Uterus (tissue), 4 donors: ENCODE data around the gene CHAD. TPM values are rescaled to one million over a fixed set of nuclear protein-coding genes. Genes with fewer than 3 reads are reported as not detected.

Experiments used
- DNase-seq, 2 donors: peaks; one replicate each; pipeline ENCODE4 v3.0.0-alpha.2; 2019 to 2020
- H3K27ac ChIP-seq, 2 donors: fragments of 200-600 bp; sonication (generic); 1 replicate in 1 of 2; 2 replicates in 1 of 2; pipeline ENCODE4 v1.5.1; 2016 to 2018
- H3K27me3 ChIP-seq, 2 donors: fragments of 200-600 bp; sonication (generic); one replicate each; pipeline ENCODE4 v1.5.1; 2018 to 2019; ENCODE audit warnings: control low read depth in 1 of 2
- H3K36me3 ChIP-seq, 2 donors: fragments of 200-600 bp; sonication (generic); one replicate each; pipeline ENCODE4 v1.5.1; 2019; ENCODE audit warnings: control low read depth in 1 of 2
- H3K4me1 ChIP-seq, 2 donors: fragments of 200-600 bp; sonication (generic); one replicate each; pipeline ENCODE4 v1.5.1; 2018 to 2019; ENCODE audit warnings: control low read depth in 1 of 2
- H3K4me3 ChIP-seq, 2 donors: fragments of 200-600 bp; sonication (generic); 1 replicate in 1 of 2; 2 replicates in 1 of 2; pipeline ENCODE4 v1.5.1; 2018 to 2019; ENCODE audit warnings: mild to moderate bottlenecking in 1 of 2
- H3K9me3 ChIP-seq, 2 donors: fragments of 200-600 bp; sonication (generic); one replicate each; pipeline ENCODE4 v1.5.1; 2019; ENCODE audit warnings: control low read depth in 1 of 2
- POLR2A ChIP-seq, 2 donors: fragments of 450-650 bp; IDR thresholded peaks; one replicate each; pipeline ENCODE4 v1.6.1; 2016; ENCODE audit warnings: antibody characterized with exemption in 2 of 2, mild to moderate bottlenecking in 1 of 2, moderate library complexity in 1 of 2
- intact Hi-C: fragments of 100-400 bp; cut with DNase I; formaldehyde crosslinking; loops from one replicate; pipeline ENCODE4 v1.15.1; 2023; ENCODE audit warnings: low total_unique reads
- total RNA-seq, 4 donors: library from RNA; depleted of rRNA in 3 of 4; stranded (reverse); fragments of >200 nt in 3 of 4; gene quantifications; one replicate each; pipeline versions ENCODE4 v1.1.0 to v1.2.4, GENCODE V29; 2014 to 2023
- TF ChIP-seq, protein P1 (sequence below), 4 experiments: fragments of 200-600 bp in 2 of 4; fragments of 450-650 bp in 2 of 4; sonication (generic) in 2 of 4; IDR thresholded peaks; one replicate each; pipeline ENCODE4 v1.5.1; 2016 to 2019; ENCODE audit warnings: antibody characterized with exemption in 4 of 4, mild to moderate bottlenecking in 2 of 4, moderate library complexity in 1 of 4
- donor health status: DM: yes; HTN: yes; CAD: no.

CHAD gene
- total RNA-seq, 4 donors from 2014 or later = not detected

DNA sequence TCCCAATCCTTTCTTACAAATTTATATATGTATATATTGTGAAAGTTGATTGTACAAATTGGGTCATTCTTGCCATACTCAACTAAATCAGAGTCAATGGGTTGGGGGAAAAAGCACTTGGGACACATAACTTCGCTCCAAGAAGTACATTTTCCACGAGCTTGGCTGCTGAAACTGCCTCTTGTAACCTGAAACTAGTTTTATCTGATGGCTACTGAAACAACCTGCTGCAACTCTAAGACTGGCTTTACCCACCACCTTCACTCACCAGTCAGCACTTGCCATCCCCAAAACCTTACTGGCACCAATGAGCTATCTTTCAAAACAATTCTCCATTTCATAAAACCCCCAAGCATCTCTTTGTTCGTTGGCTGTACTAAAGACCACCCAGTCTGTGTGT lies 25.1 kb upstream of the CHAD start:
- no peak overlapping the region for H3K4me3 ChIP-seq
- no peaks in the 10 kb centered on the region for H3K9me3 ChIP-seq
- H3K27me3 ChIP-seq = no peaks in the 10 kb centered on the region
- no peak for DNase-seq
- H3K4me1 ChIP-seq = no peaks in the 10 kb centered on the region
- no peaks in the 10 kb centered on the region for H3K36me3 ChIP-seq
- no peak for TF ChIP-seq POLR2A (IDR thresholded peaks at IDR 0.05)
- TF ChIP-seq, protein P1, sequence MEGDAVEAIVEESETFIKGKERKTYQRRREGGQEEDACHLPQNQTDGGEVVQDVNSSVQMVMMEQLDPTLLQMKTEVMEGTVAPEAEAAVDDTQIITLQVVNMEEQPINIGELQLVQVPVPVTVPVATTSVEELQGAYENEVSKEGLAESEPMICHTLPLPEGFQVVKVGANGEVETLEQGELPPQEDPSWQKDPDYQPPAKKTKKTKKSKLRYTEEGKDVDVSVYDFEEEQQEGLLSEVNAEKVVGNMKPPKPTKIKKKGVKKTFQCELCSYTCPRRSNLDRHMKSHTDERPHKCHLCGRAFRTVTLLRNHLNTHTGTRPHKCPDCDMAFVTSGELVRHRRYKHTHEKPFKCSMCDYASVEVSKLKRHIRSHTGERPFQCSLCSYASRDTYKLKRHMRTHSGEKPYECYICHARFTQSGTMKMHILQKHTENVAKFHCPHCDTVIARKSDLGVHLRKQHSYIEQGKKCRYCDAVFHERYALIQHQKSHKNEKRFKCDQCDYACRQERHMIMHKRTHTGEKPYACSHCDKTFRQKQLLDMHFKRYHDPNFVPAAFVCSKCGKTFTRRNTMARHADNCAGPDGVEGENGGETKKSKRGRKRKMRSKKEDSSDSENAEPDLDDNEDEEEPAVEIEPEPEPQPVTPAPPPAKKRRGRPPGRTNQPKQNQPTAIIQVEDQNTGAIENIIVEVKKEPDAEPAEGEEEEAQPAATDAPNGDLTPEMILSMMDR (IDR thresholded peaks at IDR 0.05) = no peak
- no peak overlapping the region for H3K27ac ChIP-seq
- intact Hi-C loops = no loop called here

DNA sequence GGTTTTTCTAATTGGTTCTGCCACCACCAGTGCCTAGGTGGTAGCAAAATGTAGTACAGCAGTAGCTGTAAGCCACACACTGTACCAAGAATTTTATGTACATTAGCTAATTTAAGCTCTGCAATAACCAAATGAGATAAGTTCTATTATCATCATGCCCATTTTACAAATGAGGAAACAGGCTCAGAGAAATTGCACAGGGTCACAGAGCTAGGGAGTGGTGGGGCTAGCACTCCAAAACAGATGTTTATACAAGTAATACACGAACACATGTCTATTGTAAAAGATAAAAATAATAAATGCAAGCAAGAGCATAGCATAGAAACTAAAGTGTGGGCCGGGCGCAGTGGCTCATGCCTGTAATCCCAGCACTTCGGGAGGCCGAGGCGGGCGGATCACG lies 23.5 kb upstream of the CHAD start:
- intact Hi-C loops = no loop called here
- H3K4me1 ChIP-seq = no peaks in the 10 kb centered on the region

DNA sequence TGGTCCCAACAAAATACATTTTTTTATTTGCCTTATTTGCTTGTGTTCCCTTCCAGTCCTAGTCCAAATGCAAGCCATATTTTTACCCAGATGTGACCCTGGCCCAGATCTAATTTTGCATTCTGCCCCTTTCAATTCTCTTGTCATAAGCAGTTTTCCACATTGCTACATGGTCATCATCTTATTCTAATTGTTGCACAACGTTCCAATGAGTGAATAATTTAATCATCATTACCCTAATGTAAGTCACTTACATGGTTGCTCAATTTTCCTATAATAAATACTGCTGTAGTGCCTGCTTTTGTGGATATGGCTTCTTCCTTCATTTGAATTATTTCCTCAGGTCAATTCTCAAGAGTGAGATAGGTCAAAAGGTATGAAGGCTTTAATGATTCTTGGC lies 22.8 kb upstream of the CHAD start:
- Histone ChIP-seq H3K9me3 (no peaks in the 10 kb centered on the region), H3K4me1 (no peaks in the 10 kb centered on the region), H3K4me3 (no peak overlapping the region), H3K27ac (no peak overlapping the region), H3K36me3 (no peaks in the 10 kb centered on the region), H3K27me3 (no peaks in the 10 kb centered on the region)
- no peak for DNase-seq
- TF ChIP-seq, protein P1 (IDR thresholded peaks at IDR 0.05) = no peak
- TF ChIP-seq POLR2A (IDR thresholded peaks at IDR 0.05) = no peak
- intact Hi-C loops = no loop called here

More for the DNA sequence above, 23.5 kb upstream of the CHAD start:
- Histone ChIP-seq H3K9me3 (no peaks in the 10 kb centered on the region), H3K27ac (no peak overlapping the region), H3K27me3 (no peaks in the 10 kb centered on the region), H3K4me3 (no peak overlapping the region), H3K36me3 (no peaks in the 10 kb centered on the region)
- DNase-seq = no peak
- TF ChIP-seq, protein P1 (IDR thresholded peaks at IDR 0.05) = no peak
- TF ChIP-seq POLR2A (IDR thresholded peaks at IDR 0.05) = no peak

DNA sequence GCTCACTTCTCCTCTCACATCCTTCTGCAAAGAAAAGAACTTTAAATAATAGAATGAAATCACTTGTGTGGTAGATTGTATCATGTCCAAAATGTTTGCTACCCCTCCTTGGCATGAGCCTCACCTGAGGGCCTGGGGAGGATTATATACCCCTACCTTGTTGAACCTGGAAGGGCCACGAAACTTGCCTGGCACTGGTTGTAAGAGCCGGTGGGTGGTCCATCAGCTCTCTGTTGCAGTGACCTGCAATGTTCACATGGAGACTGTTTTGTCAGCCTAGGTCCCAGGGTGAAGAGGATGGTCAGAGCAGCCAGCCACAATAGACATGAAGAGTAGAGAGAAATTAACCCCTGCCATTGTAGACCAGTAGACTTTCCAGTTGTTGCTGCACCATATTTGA lies 20.2 kb upstream of the CHAD start:
- DNase-seq = no peak
- Histone ChIP-seq H3K27ac (no peak overlapping the region), H3K9me3 (no peaks in the 10 kb centered on the region), H3K36me3 (no peaks in the 10 kb centered on the region), H3K27me3 (no peaks in the 10 kb centered on the region), H3K4me1 (no peaks in the 10 kb centered on the region), H3K4me3 (no peak overlapping the region)
- intact Hi-C loops = no loop called here
- TF ChIP-seq POLR2A (IDR thresholded peaks at IDR 0.05) = no peak
- TF ChIP-seq, protein P1 (IDR thresholded peaks at IDR 0.05) = no peak

DNA sequence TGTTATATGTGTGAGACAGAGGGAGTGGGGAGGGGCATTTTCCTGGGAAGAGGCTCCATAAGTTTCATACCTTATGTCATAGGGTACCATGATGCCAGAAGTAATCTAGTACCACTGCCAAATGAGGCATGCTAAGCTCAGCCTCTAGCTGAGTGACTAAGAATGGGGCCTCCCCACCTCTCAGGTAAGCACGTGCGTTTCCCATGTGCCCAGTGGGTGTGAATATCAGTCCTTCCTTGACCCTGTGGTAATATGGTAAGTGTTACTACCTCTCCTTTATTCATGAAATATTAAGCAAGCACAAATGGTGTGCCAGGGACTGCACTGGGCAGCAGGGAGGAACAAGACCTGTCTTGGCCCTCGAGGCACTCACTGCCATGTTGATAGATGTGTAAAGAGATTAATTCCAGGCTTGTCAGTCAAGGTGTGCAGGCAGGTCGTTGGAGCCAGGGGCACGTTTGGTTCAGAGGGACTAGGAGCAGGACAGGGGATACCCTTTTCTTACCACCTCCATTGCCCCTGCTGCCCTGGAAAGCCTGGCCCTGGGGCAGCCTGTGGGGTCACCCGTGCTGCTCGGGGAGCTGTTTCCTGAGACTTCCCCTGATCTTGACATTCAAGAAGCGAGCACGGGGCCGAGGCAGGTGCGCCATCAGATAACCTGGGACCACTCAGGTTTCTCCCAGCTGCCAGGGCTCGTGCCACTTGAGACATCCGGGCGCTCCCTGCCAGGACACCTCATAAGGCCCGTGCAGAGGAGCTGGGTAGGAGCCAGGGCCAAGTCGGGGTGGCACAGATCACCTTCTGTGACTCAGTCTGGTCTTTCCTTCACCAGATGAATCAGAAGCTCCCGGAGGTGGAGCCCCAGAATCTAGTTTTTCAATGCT lies 18.8 kb upstream of the CHAD start:
- no peaks in the 10 kb centered on the region for H3K9me3 ChIP-seq
- intact Hi-C loops = no loop called here
- H3K27me3 ChIP-seq = no peaks in the 10 kb centered on the region
- DNase-seq = no peak
- peaks cover 0 to 4% of the 10 kb centered on the region in 2 donors for H3K4me1 ChIP-seq
- no peaks in the 10 kb centered on the region for H3K36me3 ChIP-seq
- H3K4me3 ChIP-seq = no peak overlapping the region
- no peak overlapping the region for H3K27ac ChIP-seq
- TF ChIP-seq POLR2A (IDR thresholded peaks at IDR 0.05) = no peak
- TF ChIP-seq, protein P1 (IDR thresholded peaks at IDR 0.05) = no peak
